Loucy (cell line): ENCODE data around the gene GSK3B.

Experiments used
- H2AFZ ChIP-seq: fragments of 200-600 bp; sonication (generic); 2 replicates; pipeline ENCODE4 v1.6.0; 2016; ENCODE audit warnings: antibody characterized with exemption, mild to moderate bottlenecking, low read length, moderate library complexity
- H3F3A ChIP-seq: fragments of 200-600 bp; 2 replicates; pipeline ENCODE4 v1.6.0; 2016; ENCODE audit warnings: antibody characterized with exemption, low read depth, mild to moderate bottlenecking
- H3K27me3 ChIP-seq: fragments of 200-600 bp; sonication (generic); 2 replicates; pipeline ENCODE4 v1.6.1; 2014; ENCODE audit warnings: low read length, mild to moderate bottlenecking; ENCODE audit not compliant: insufficient read depth, poor library complexity, severe bottlenecking
- H3K36me3 ChIP-seq: fragments of 200-600 bp; sonication (generic); 2 replicates; pipeline ENCODE4 v1.6.1; 2016; ENCODE audit warnings: low read length; ENCODE audit not compliant: insufficient read depth
- H3K4me1 ChIP-seq: fragments of 200-600 bp; sonication (generic); 2 replicates; pipeline ENCODE4 v1.5.1; 2014; ENCODE audit warnings: low read length, mild to moderate bottlenecking; ENCODE audit not compliant: insufficient read depth, poor library complexity, severe bottlenecking
- H3K4me2 ChIP-seq: fragments of 200-600 bp; sonication (generic); 2 replicates; pipeline ENCODE4 v1.6.0; 2014; ENCODE audit warnings: antibody characterized with exemption, low read length, low read depth, mild to moderate bottlenecking; ENCODE audit not compliant: poor library complexity, severe bottlenecking
- H3K4me3 ChIP-seq: fragments of 200-600 bp; sonication (generic); 2 replicates; pipeline ENCODE4 v1.5.1; 2014; ENCODE audit warnings: low read length, mild to moderate bottlenecking, mixed read lengths; ENCODE audit not compliant: poor library complexity, severe bottlenecking
- H3K79me2 ChIP-seq: fragments of 200-600 bp; sonication (generic); 2 replicates; pipeline ENCODE4 v1.6.1; 2014; ENCODE audit warnings: low read length; ENCODE audit not compliant: insufficient read depth
- H3K9ac ChIP-seq: fragments of 200-600 bp; sonication (generic); 2 replicates; pipeline ENCODE4 v1.6.0; 2014; ENCODE audit warnings: mild to moderate bottlenecking, low read depth, low read length, moderate library complexity; ENCODE audit not compliant: poor library complexity, severe bottlenecking
- H3K9me2 ChIP-seq: fragments of 200-600 bp; sonication (generic); replicated peaks from 2 replicates; pipeline ENCODE4 v1.6.1; 2016; ENCODE audit warnings: low read depth, low read length, mixed read lengths
- H3K9me3 ChIP-seq: fragments of 200-600 bp; sonication (generic); 2 replicates; pipeline ENCODE4 v1.6.1; 2014; ENCODE audit warnings: mild to moderate bottlenecking, antibody characterized with exemption, low read length, low read depth; ENCODE audit not compliant: insufficient read depth
- H4K20me1 ChIP-seq: fragments of 200-600 bp; sonication (generic); 2 replicates; pipeline ENCODE4 v1.6.0; 2014; ENCODE audit warnings: antibody characterized with exemption, low read length, mild to moderate bottlenecking; ENCODE audit not compliant: insufficient read depth, poor library complexity, severe bottlenecking
- EZH2phosphoT487 ChIP-seq: fragments of 200-600 bp; IDR thresholded peaks from 2 replicates; pipeline ENCODE4 v1.6.1; 2018; ENCODE audit warnings: antibody characterized with exemption, mild to moderate bottlenecking, moderate library complexity, borderline replicate concordance
- TF ChIP-seq, protein P1 (sequence below): fragments of 200-600 bp; sonication (generic); conservative IDR thresholded peaks from 2 replicates; pipeline ENCODE4 v1.5.1; 2014; ENCODE audit warnings: mild to moderate bottlenecking, antibody characterized with exemption, low read length

The GSK3B gene

GRCh38 chr3:119783883-119784282 lies 310.4 kb downstream of the GSK3B start:
- Histone ChIP-seq H3K9ac (no peak overlapping the region), H3K36me3 (no peaks in the 10 kb centered on the region), H3F3A (no peaks in the 10 kb centered on the region), H2AFZ (no peak overlapping the region), H3K4me1 (peaks cover 4% of the 10 kb centered on the region), H3K79me2 (no peaks in the 10 kb centered on the region), H3K9me2 (no peaks in the 10 kb centered on the region), H3K4me3 (no peak overlapping the region), H3K4me2 (no peak overlapping the region), H4K20me1 (no peaks in the 10 kb centered on the region), H3K9me3 (no peaks in the 10 kb centered on the region), H3K27me3 (no peaks in the 10 kb centered on the region)
- TF ChIP-seq, protein P1, sequence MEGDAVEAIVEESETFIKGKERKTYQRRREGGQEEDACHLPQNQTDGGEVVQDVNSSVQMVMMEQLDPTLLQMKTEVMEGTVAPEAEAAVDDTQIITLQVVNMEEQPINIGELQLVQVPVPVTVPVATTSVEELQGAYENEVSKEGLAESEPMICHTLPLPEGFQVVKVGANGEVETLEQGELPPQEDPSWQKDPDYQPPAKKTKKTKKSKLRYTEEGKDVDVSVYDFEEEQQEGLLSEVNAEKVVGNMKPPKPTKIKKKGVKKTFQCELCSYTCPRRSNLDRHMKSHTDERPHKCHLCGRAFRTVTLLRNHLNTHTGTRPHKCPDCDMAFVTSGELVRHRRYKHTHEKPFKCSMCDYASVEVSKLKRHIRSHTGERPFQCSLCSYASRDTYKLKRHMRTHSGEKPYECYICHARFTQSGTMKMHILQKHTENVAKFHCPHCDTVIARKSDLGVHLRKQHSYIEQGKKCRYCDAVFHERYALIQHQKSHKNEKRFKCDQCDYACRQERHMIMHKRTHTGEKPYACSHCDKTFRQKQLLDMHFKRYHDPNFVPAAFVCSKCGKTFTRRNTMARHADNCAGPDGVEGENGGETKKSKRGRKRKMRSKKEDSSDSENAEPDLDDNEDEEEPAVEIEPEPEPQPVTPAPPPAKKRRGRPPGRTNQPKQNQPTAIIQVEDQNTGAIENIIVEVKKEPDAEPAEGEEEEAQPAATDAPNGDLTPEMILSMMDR: no peak
- TF ChIP-seq EZH2phosphoT487: no peak

DNA sequence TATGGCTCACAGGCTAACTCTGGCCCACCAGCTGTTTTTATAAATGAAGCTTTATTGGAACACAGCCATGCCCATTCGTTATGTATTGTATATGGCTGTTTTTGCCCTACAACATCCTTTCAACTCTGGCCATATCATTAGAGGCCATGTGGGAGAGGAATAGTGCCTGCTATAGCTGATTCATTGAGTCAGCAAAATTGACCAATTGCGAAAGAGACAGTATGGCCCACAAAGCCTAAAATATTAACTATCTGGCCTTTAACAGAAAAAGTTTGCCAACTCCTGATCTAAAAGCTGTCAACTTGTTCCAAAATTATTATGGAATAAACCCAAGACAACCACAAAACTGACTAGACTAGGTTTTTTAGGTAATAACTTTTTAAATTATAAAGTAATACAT lies 311.0 kb downstream of the GSK3B start:
- Histone ChIP-seq H3K27me3 (no peaks in the 10 kb centered on the region), H4K20me1 (no peaks in the 10 kb centered on the region), H3K4me1 (peaks cover 4% of the 10 kb centered on the region), H3K4me2 (no peak overlapping the region), H2AFZ (no peak overlapping the region), H3F3A (no peaks in the 10 kb centered on the region), H3K9ac (no peak overlapping the region), H3K4me3 (no peak overlapping the region), H3K36me3 (no peaks in the 10 kb centered on the region), H3K79me2 (no peaks in the 10 kb centered on the region), H3K9me2 (no peaks in the 10 kb centered on the region), H3K9me3 (no peaks in the 10 kb centered on the region)
- TF ChIP-seq, protein P1: no peak
- TF ChIP-seq EZH2phosphoT487: no peak

DNA sequence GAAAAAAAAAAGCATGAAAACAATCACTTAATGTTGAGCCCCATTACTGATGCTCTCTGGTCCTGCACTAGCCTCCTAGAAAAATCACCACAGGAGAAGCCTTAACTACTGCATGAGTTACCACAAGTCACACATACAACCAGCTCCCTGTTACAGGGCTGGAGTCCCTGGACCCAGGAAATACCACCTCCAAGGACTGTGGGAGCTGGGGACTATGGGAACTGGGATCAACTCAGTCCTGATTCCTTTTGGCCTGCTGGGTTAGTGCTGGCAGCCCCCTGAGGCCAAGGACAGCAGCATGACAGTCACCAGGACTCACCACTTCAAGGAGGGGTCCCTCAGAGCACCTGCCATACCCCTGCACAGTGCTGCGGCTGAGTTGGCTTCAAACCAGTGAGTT lies 311.8 kb downstream of the GSK3B start:
- TF ChIP-seq EZH2phosphoT487: no peak
- TF ChIP-seq, protein P1: no peak
- Histone ChIP-seq H3K9me3 (no peaks in the 10 kb centered on the region), H2AFZ (no peak overlapping the region), H3K9ac (no peak overlapping the region), H3K9me2 (no peaks in the 10 kb centered on the region), H3K79me2 (no peaks in the 10 kb centered on the region), H3F3A (no peaks in the 10 kb centered on the region), H3K4me3 (no peak overlapping the region), H3K4me1 (peaks cover 4% of the 10 kb centered on the region), H4K20me1 (no peaks in the 10 kb centered on the region), H3K4me2 (no peak overlapping the region), H3K36me3 (no peaks in the 10 kb centered on the region), H3K27me3 (no peaks in the 10 kb centered on the region)
